SK-N-SH (cell line): ENCODE results near the gene SHROOM1.

Source experiments
- CHD2 ChIP-seq: fragments of 150-350 bp; IDR thresholded peaks from 2 replicates; pipeline ENCODE4 v1.6.1; 2018; ENCODE audit warnings: low read length; ENCODE audit not compliant: partially characterized antibody
- FOXM1 ChIP-seq: IDR thresholded peaks from 2 replicates; pipeline ENCODE4 v1.4.0; 2012; ENCODE audit warnings: low read depth, mild to moderate bottlenecking
- GABPA ChIP-seq: IDR thresholded peaks from 2 replicates; pipeline ENCODE4 v1.4.0; 2012; ENCODE audit warnings: low read depth, mild to moderate bottlenecking
- GATA2 ChIP-seq: sonication (generic); formaldehyde crosslinking; IDR thresholded peaks from 2 replicates; pipeline ENCODE4 v1.5.0; 2020; ENCODE audit warnings: mild to moderate bottlenecking, missing genetic modification reagents
- MEF2A ChIP-seq: IDR thresholded peaks from 2 replicates; pipeline ENCODE4 v1.4.0; 2012; ENCODE audit warnings: low read depth, borderline replicate concordance
- RFX5 ChIP-seq: IDR thresholded peaks from 2 replicates; pipeline ENCODE4 v1.6.1; 2012; ENCODE audit warnings: mild to moderate bottlenecking, improper control_type of control experiment, low read length
- TEAD4 ChIP-seq: IDR thresholded peaks from 2 replicates; pipeline ENCODE4 v1.4.0; 2012; ENCODE audit warnings: mild to moderate bottlenecking, borderline replicate concordance; ENCODE audit not compliant: insufficient read depth
- TF ChIP-seq, protein P1 (sequence below): IDR thresholded peaks from 2 replicates; pipeline ENCODE4 v1.4.0; 2012; ENCODE audit warnings: low read depth, borderline replicate concordance
- TF ChIP-seq, protein P2 (sequence below): fragments of 200-600 bp; sonication (generic); IDR thresholded peaks from 2 replicates; pipeline ENCODE4 v1.6.1; 2017; ENCODE audit warnings: antibody characterized with exemption, mild to moderate bottlenecking, moderate library complexity
- TF ChIP-seq, protein P3 (sequence below): fragments of 150-350 bp; IDR thresholded peaks from 2 replicates; pipeline ENCODE4 v1.6.1; 2017; ENCODE audit warnings: antibody characterized with exemption, low read length, low read depth, borderline replicate concordance
- TF ChIP-seq, protein P4 (sequence below): IDR thresholded peaks from 2 replicates; pipeline ENCODE4 v1.4.0; 2012; ENCODE audit warnings: low read depth

DNA sequence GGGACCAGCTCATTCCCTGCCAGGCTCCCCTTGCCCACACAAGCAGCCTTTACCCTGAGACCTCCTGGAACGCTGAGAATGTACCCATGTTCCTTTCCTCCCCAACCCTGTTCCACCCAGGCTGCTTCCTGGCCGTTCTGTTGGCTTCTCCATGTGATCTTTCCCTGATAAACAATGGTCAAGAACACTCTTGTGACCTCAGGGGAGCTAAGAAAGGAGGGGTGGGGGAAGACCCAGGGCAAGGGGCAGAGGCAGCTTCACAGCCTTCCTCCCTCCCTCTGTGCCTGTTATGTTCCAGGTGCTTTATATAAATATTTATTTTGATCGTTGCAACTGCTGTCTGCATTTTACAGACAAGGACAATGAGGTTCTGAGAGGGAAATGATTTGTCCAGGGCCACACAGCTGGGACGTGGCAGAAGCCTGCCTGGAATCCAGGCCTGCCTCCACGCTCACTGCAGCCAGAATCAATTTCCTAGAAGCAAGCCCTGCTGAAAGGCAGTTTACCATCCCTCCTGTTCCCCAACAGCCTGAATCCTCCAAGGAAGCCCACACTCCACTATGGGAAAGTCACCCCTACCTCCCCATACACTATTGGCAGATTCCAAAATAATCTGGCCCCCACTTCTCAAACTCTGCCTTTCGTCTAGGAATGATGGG is 3.9 kb downstream of the SHROOM1 start:
- TF ChIP-seq, protein P1, sequence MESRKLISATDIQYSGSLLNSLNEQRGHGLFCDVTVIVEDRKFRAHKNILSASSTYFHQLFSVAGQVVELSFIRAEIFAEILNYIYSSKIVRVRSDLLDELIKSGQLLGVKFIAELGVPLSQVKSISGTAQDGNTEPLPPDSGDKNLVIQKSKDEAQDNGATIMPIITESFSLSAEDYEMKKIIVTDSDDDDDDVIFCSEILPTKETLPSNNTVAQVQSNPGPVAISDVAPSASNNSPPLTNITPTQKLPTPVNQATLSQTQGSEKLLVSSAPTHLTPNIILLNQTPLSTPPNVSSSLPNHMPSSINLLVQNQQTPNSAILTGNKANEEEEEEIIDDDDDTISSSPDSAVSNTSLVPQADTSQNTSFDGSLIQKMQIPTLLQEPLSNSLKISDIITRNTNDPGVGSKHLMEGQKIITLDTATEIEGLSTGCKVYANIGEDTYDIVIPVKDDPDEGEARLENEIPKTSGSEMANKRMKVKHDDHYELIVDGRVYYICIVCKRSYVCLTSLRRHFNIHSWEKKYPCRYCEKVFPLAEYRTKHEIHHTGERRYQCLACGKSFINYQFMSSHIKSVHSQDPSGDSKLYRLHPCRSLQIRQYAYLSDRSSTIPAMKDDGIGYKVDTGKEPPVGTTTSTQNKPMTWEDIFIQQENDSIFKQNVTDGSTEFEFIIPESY = no peak
- no peak for TF ChIP-seq FOXM1
- no peak for TF ChIP-seq TEAD4
- TF ChIP-seq MEF2A = no peak
- TF ChIP-seq GATA2 (CRISPR knock-in tag) = no peak
- no peak for TF ChIP-seq RFX5
- TF ChIP-seq, protein P2, sequence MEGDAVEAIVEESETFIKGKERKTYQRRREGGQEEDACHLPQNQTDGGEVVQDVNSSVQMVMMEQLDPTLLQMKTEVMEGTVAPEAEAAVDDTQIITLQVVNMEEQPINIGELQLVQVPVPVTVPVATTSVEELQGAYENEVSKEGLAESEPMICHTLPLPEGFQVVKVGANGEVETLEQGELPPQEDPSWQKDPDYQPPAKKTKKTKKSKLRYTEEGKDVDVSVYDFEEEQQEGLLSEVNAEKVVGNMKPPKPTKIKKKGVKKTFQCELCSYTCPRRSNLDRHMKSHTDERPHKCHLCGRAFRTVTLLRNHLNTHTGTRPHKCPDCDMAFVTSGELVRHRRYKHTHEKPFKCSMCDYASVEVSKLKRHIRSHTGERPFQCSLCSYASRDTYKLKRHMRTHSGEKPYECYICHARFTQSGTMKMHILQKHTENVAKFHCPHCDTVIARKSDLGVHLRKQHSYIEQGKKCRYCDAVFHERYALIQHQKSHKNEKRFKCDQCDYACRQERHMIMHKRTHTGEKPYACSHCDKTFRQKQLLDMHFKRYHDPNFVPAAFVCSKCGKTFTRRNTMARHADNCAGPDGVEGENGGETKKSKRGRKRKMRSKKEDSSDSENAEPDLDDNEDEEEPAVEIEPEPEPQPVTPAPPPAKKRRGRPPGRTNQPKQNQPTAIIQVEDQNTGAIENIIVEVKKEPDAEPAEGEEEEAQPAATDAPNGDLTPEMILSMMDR = no peak
- TF ChIP-seq CHD2 = no peak
- TF ChIP-seq, protein P3, sequence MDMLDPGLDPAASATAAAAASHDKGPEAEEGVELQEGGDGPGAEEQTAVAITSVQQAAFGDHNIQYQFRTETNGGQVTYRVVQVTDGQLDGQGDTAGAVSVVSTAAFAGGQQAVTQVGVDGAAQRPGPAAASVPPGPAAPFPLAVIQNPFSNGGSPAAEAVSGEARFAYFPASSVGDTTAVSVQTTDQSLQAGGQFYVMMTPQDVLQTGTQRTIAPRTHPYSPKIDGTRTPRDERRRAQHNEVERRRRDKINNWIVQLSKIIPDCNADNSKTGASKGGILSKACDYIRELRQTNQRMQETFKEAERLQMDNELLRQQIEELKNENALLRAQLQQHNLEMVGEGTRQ = no peak
- no peak for TF ChIP-seq GABPA
- TF ChIP-seq, protein P4, sequence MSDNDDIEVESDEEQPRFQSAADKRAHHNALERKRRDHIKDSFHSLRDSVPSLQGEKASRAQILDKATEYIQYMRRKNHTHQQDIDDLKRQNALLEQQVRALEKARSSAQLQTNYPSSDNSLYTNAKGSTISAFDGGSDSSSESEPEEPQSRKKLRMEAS = no peak
